ENCODE results near the gene ZYX. TPM values are rescaled to one million over a fixed set of nuclear protein-coding genes. Genes with fewer than 3 reads are reported as not detected.

ZYX gene
- total RNA-seq, 2 experiments from 2014 or later = 137 to 140 TPM

GRCh38 chr7:143367972-143368371 lies 13.2 kb upstream of the ZYX start:
- Mint-ChIP-seq H3K4me3 (no peak overlapping the region), H3K27ac (no peak overlapping the region), H3K36me3 (no peaks in the 10 kb centered on the region), H3K27me3 (peaks cover 13% of the 10 kb centered on the region), H3K9me3 (no peaks in the 10 kb centered on the region), H3K4me1 (ENCODE audit: low read depth) (peaks cover 21% of the 10 kb centered on the region)
- POLR2A ChIA-PET = no interaction called here
- CTCF ChIA-PET = interaction anchor here (1.5 to 1.9 kb wide), 2 partner anchors 12 to 23 kb away, joined by 6 to 10 read pairs; no protein-coding TSS in a partner anchor
- intact Hi-C loops (cut with micrococcal nuclease) = no loop called here
- no peak for DNase-seq

GRCh38 chr7:143368387-143368786 lies 12.8 kb upstream of the ZYX start:
- Mint-ChIP-seq H3K27ac (no peak overlapping the region), H3K9me3 (no peaks in the 10 kb centered on the region), H3K36me3 (no peaks in the 10 kb centered on the region), H3K4me1 (ENCODE audit: low read depth) (peaks cover 21% of the 10 kb centered on the region), H3K27me3 (peaks cover 9% of the 10 kb centered on the region), H3K4me3 (no peak overlapping the region)
- CTCF ChIA-PET = interaction anchor here (1.1 to 1.9 kb wide), 3 partner anchors 11 to 47 kb away, joined by 4 to 10 read pairs (median 6); no protein-coding TSS in a partner anchor
- POLR2A ChIA-PET = no interaction called here
- DNase-seq = no peak
- intact Hi-C loops (cut with micrococcal nuclease) = no loop called here

- H3K9me3 Mint-ChIP-seq = no peaks in the 10 kb centered on the region
- no peaks in the 10 kb centered on the region for H3K27me3 Mint-ChIP-seq
- H3K27ac Mint-ChIP-seq = no peak overlapping the region
- no peaks in the 10 kb centered on the region for H3K36me3 Mint-ChIP-seq
- no peak for DNase-seq
- H3K4me1 Mint-ChIP-seq (ENCODE audit: low read depth) = peaks cover 34% of the 10 kb centered on the region
- POLR2A ChIA-PET = interaction anchor here (0.9 kb wide), 1 partner anchor 11 kb away, joined by 3 read pairs; no protein-coding TSS in a partner anchor
- CTCF ChIA-PET = interaction anchor here (0.7 to 2.2 kb wide), 5 partner anchors 10 to 95 kb away, joined by 4 to 10 read pairs (median 6); no protein-coding TSS in a partner anchor
- intact Hi-C loops (cut with micrococcal nuclease) = loop anchor here (5.0 kb wide), 1 partner anchor 37 kb away; the partner anchor contains the start of gene EPHA1
- no peak overlapping the region for H3K4me3 Mint-ChIP-seq
Observed at GRCh38 chr7:143369678-143370651, 11.2 kb upstream of the ZYX start.

- Mint-ChIP-seq H3K27me3 (no peaks in the 10 kb centered on the region), H3K4me1 (ENCODE audit: low read depth) (peaks cover 51% of the 10 kb centered on the region), H3K27ac (peak overlapping the region; percentile 70), H3K4me3 (peak overlapping the region; percentile 7), H3K36me3 (no peaks in the 10 kb centered on the region), H3K9me3 (no peaks in the 10 kb centered on the region)
- CTCF ChIA-PET = interaction anchor here (0.7 to 2.2 kb wide), 10 partner anchors 8 to 132 kb away, joined by 3 to 16 read pairs (median 5); partner anchors contain the start of gene FAM131B
- POLR2A ChIA-PET = interaction anchor here (0.6 to 1.1 kb wide), 2 partner anchors 8 to 131 kb away, joined by 3 read pairs; no protein-coding TSS in a partner anchor
- DNase-seq = peak; percentile 88
- intact Hi-C loops (cut with micrococcal nuclease) = loop anchor here (1.0 to 5.0 kb wide), 4 partner anchors 8 to 132 kb away; partner anchors contain the start of genes EPHA1 and FAM131B
Observed at GRCh38 chr7:143372070-143372469, 9.1 kb upstream of the ZYX start.

GRCh38 chr7:143373255-143373794 lies 7.8 kb upstream of the ZYX start:
- Mint-ChIP-seq H3K4me3 (no peak overlapping the region), H3K36me3 (no peaks in the 10 kb centered on the region), H3K27me3 (no peaks in the 10 kb centered on the region), H3K27ac (peak overlapping the region; percentile 23), H3K4me1 (ENCODE audit: low read depth) (peaks cover 59% of the 10 kb centered on the region), H3K9me3 (no peaks in the 10 kb centered on the region)
- no peak for DNase-seq
- ChIA-PET CTCF (interaction anchor here (1.5 to 1.9 kb wide), 2 partner anchors 28 to 133 kb away, joined by 5 to 15 read pairs; no protein-coding TSS in a partner anchor), POLR2A (no interaction called here)
- intact Hi-C loops (cut with micrococcal nuclease) = loop anchor here (5.0 kb wide), 1 partner anchor 34 kb away; the partner anchor contains the start of gene EPHA1

GRCh38 chr7:143374561-143374960 lies 6.6 kb upstream of the ZYX start:
- no peak overlapping the region for H3K4me3 Mint-ChIP-seq
- ChIA-PET CTCF (interaction anchor here (1.1 to 2.0 kb wide), 4 partner anchors 10 to 133 kb away, joined by 3 to 6 read pairs (median 5); no protein-coding TSS in a partner anchor), POLR2A (interaction anchor here (1.3 kb wide), 1 partner anchor 87 kb away, joined by 4 read pairs; the partner anchor contains the start of gene CASP2)
- peaks cover 71% of the 10 kb centered on the region for H3K4me1 Mint-ChIP-seq (ENCODE audit: low read depth)
- H3K27me3 Mint-ChIP-seq = no peaks in the 10 kb centered on the region
- intact Hi-C loops (cut with micrococcal nuclease) = loop anchor here (5.0 kb wide), 1 partner anchor 33 kb away; the partner anchor contains the start of gene EPHA1
- H3K36me3 Mint-ChIP-seq = no peaks in the 10 kb centered on the region
- no peak for DNase-seq
- H3K27ac Mint-ChIP-seq = peak overlapping the region; percentile 89
- no peaks in the 10 kb centered on the region for H3K9me3 Mint-ChIP-seq

GRCh38 chr7:143375298-143376034 lies 5.7 kb upstream of the ZYX start:
- H3K9me3 Mint-ChIP-seq = no peaks in the 10 kb centered on the region
- H3K4me3 Mint-ChIP-seq = no peak overlapping the region
- ChIA-PET POLR2A (interaction anchor here (1.3 kb wide), 1 partner anchor 88 kb away, joined by 4 read pairs; the partner anchor contains the start of gene CASP2), CTCF (interaction anchor here (0.9 to 2.0 kb wide), 6 partner anchors 30 to 135 kb away, joined by 3 to 8 read pairs (median 4); no protein-coding TSS in a partner anchor)
- H3K36me3 Mint-ChIP-seq = no peaks in the 10 kb centered on the region
- peaks cover 69% of the 10 kb centered on the region for H3K4me1 Mint-ChIP-seq (ENCODE audit: low read depth)
- H3K27ac Mint-ChIP-seq = peak overlapping the region; percentile 89
- DNase-seq = peak; percentile 57
- no peaks in the 10 kb centered on the region for H3K27me3 Mint-ChIP-seq
- intact Hi-C loops (cut with micrococcal nuclease) = no loop called here

- Mint-ChIP-seq H3K27ac (peak overlapping the region; percentile 57), H3K4me1 (ENCODE audit: low read depth) (peaks cover 66% of the 10 kb centered on the region), H3K9me3 (no peaks in the 10 kb centered on the region), H3K4me3 (no peak overlapping the region), H3K36me3 (no peaks in the 10 kb centered on the region), H3K27me3 (no peaks in the 10 kb centered on the region)
- intact Hi-C loops (cut with micrococcal nuclease) = no loop called here
- ChIA-PET CTCF (interaction anchor here (1.5 kb wide), 2 partner anchors 41 to 136 kb away, joined by 3 to 8 read pairs; no protein-coding TSS in a partner anchor), POLR2A (no interaction called here)
- DNase-seq = no peak
Observed at GRCh38 chr7:143376396-143376795, 4.7 kb upstream of the ZYX start.

GRCh38 chr7:143379611-143380259 lies 1.4 kb upstream of the ZYX start:
- CTCF ChIA-PET = interaction anchor here (0.6 to 3.4 kb wide), 34 partner anchors 8 to 1476 kb away, joined by 3 to 26 read pairs (median 4); partner anchors contain the start of genes CASP2, EPHA1, FAM131B and GSTK1
- H3K4me1 Mint-ChIP-seq (ENCODE audit: low read depth) = peaks cover 42% of the 10 kb centered on the region

GRCh38 chr7:143380260-143380645 lies 892 bp upstream of the ZYX start:
- DNase-seq = peak; percentile 93
- POLR2A ChIA-PET = interaction anchor here (0.6 to 1.9 kb wide), 9 partner anchors 8 to 1094 kb away, joined by 3 to 6 read pairs (median 3); partner anchors contain the start of genes CASP2, EPHA1 and FAM131B
- intact Hi-C loops (cut with micrococcal nuclease) = loop anchor here (1.0 to 5.0 kb wide), 9 partner anchors 8 to 1442 kb away; partner anchors contain the start of genes EPHA1 and FAM131B
- CTCF ChIA-PET = interaction anchor here (0.5 to 3.4 kb wide), 32 partner anchors 9 to 572 kb away, joined by 3 to 26 read pairs (median 4); partner anchors contain the start of genes CASP2, EPHA1, FAM131B and GSTK1
- Mint-ChIP-seq H3K9me3 (no peaks in the 10 kb centered on the region), H3K4me3 (peak overlapping the region; percentile 82), H3K27me3 (no peaks in the 10 kb centered on the region), H3K4me1 (ENCODE audit: low read depth) (peaks cover 37% of the 10 kb centered on the region), H3K36me3 (peaks cover 3% of the 10 kb centered on the region), H3K27ac (peak overlapping the region; percentile 90)

More at GRCh38 chr7:143379611-143380259, 1.4 kb upstream of the ZYX start:
- Mint-ChIP-seq H3K9me3 (no peaks in the 10 kb centered on the region), H3K4me3 (peak overlapping the region; percentile 82), H3K36me3 (peaks cover 3% of the 10 kb centered on the region), H3K27ac (peak overlapping the region; percentile 90), H3K27me3 (no peaks in the 10 kb centered on the region)
- intact Hi-C loops (cut with micrococcal nuclease) = loop anchor here (1.0 to 5.0 kb wide), 9 partner anchors 7 to 1443 kb away; partner anchors contain the start of genes EPHA1 and FAM131B
- POLR2A ChIA-PET = interaction anchor here (0.6 to 1.9 kb wide), 7 partner anchors 17 to 1093 kb away, joined by 3 to 6 read pairs (median 4); partner anchors contain the start of genes CASP2, EPHA1 and FAM131B
- no peak for DNase-seq

All from activated CD4-positive, alpha-beta memory T cell treated with anti-CD3 and anti-CD28 coated beads for 36 hours (primary cell).